Measurements from ENCODE around the gene PEX5. TPM values are rescaled to one million over a fixed set of nuclear protein-coding genes. Genes with fewer than 3 reads are reported as not detected.

The PEX5 gene
- total and polyA plus RNA-seq, 2 of the 8 experiments (the other 6 are each of a cell fraction or from before 2014, with no cell fraction given): 16.8 to 50.5 TPM

GRCh38 chr12:7203109-7203508, 13.6 kb downstream of the PEX5 start (continued):
- TF ChIP-seq ATF2 (IDR thresholded peaks at IDR 0.05; ENCODE audit: low read length): no peak
